VCaP (cell line): ENCODE results near the gene AGK.
"Not testable (repeated sequence)": the region's sequence is repeated elsewhere in the genome, so short reads cannot be mapped to it uniquely, and the experiment has no call there.

ENCODE experiments used
- H3K27ac ChIP-seq: fragments of 450-650 bp; 2 replicates; pipeline ENCODE4 v1.5.1; 2017
- CTCF ChIP-seq: fragments of 450-650 bp; conservative IDR thresholded peaks from 2 replicates; pipeline ENCODE4 v1.5.1; 2017; ENCODE audit warnings: mild to moderate bottlenecking, moderate library complexity

The AGK gene

DNA sequence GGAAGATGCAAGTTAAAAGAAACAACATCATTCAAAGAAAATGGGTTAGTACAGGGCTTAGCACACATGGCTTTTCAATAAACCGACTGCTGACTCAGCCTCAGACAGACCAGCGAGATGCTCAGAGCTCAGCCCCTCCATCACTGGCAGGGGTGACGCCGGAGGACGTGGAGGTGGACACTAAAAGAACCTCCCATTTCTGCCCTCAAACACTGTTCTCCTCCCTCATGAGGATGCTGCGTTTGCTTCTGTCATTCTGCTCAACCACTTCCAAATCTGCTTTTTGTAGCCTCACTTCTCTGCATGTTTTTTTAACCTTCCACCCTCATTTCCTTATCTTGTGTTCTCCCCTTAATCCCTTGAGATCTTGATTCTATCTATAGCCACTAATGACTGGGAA, 135.5 kb downstream of the AGK start:
- TF ChIP-seq CTCF: no peak
- H3K27ac ChIP-seq: no peak overlapping the region

DNA sequence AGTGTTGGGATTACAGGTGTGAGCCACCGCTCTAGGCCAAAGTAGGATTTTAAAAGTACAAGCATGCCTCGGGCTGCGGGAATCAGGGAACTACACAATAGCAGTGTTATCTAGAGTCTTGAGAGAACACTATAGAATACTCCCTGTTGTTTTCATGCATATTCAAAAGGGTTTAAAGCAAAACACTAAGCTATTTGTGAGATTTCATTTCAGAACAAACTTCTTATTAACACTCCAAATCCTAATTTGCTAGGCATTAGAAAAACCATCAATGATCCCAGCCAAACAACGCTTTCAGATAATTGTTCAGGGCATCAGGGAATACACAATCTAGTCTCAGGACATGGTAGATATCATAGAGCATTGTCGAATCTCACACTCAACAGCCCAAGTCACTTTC, 136.8 kb downstream of the AGK start:
- H3K27ac ChIP-seq: no peak overlapping the region
- no peak for TF ChIP-seq CTCF

GRCh38 chr7:141689072-141689825, 138.0 kb downstream of the AGK start:
- H3K27ac ChIP-seq: not testable (repeated sequence)

DNA sequence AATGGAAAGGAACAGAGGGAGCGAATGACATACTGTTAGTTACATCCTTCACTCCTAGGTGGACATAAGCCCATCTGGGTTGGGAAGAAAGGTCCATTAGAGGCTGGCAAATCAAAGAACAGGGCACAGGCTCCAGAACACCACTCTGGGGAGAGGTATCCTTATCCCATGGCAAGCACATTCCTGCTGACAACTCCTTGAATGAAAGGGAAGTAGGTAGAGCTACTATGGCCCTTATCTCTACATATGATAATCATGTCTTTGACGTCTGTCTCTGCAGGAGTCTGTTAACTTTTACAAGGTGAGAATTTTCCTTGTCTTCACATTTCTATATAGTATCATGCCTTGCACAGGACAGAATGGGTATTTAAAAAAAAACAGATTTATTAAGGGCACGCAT, 140.3 kb downstream of the AGK start:
- TF ChIP-seq CTCF: no peak
- no peak overlapping the region for H3K27ac ChIP-seq

GRCh38 chr7:141691961-141692360, 140.8 kb downstream of the AGK start:
- TF ChIP-seq CTCF: no peak

DNA sequence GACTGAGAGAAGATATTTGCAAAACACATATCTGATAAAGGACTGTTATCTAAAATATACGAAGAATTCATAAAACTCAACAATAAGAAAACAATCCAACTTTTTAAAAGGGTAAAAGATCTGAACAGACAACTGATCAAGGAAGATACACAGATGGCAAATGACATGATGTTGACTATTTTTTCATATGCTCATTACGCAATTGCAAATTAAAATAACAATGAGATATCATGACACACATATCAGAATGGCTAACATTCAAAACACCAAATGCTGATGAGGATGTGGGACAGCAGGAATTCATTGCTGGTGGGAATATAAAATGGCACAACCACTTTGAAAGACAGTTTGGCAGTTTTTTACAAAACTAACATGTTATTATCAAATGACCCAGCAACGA, 141.9 kb downstream of the AGK start:
- H3K27ac ChIP-seq: no peak overlapping the region
- TF ChIP-seq CTCF: no peak

More at GRCh38 chr7:141691961-141692360, 140.8 kb downstream of the AGK start:
- no peak overlapping the region for H3K27ac ChIP-seq

GRCh38 chr7:141695803-141696289, 144.6 kb downstream of the AGK start:
- TF ChIP-seq CTCF: no peak
- peak overlapping the region; percentile 56 for H3K27ac ChIP-seq

GRCh38 chr7:141696348-141696747, 145.1 kb downstream of the AGK start:
- no peak for TF ChIP-seq CTCF
- H3K27ac ChIP-seq: peak overlapping the region; percentile 56
